Neural cell (in vitro differentiated cells): ENCODE data around the gene FAM72B. TPM values are rescaled to one million over a fixed set of nuclear protein-coding genes. Genes with fewer than 3 reads are reported as not detected.
"Not testable (repeated sequence)": the region's sequence is repeated elsewhere in the genome, so short reads cannot be mapped to it uniquely, and the experiment has no call there.

Source experiments
- H2AFZ ChIP-seq: fragments of 200-600, 300-800 bp; sonication (generic), shearing (Covaris generic); 2 replicates; pipeline ENCODE4 v1.6.0; 2014; ENCODE audit warnings: low read depth, mild to moderate bottlenecking, antibody characterized with exemption, low read length, moderate library complexity
- H3F3A ChIP-seq: fragments of 200-600 bp; shearing (Covaris generic); 2 replicates; pipeline ENCODE4 v1.6.1; 2016; ENCODE audit warnings: mild to moderate bottlenecking, moderate library complexity, mixed read lengths, antibody characterized with exemption, low read length; ENCODE audit not compliant: insufficient read depth, poor library complexity, severe bottlenecking
- H3K27ac ChIP-seq: fragments of 200-600, 300-800 bp; sonication (generic), shearing (Covaris generic); 2 replicates; pipeline ENCODE4 v1.5.1; 2014; ENCODE audit warnings: mild to moderate bottlenecking, low read length, moderate library complexity
- H3K27me3 ChIP-seq: fragments of 300-800, 200-600 bp; sonication (generic), shearing (Covaris generic); 2 replicates; pipeline ENCODE4 v1.6.0; 2014; ENCODE audit warnings: mild to moderate bottlenecking, low read depth, low read length, moderate library complexity; ENCODE audit not compliant: insufficient read depth
- H3K36me3 ChIP-seq: fragments of 300-800, 200-600 bp; sonication (generic), shearing (Covaris generic); 2 replicates; pipeline ENCODE4 v1.5.1; 2014; ENCODE audit warnings: mild to moderate bottlenecking, antibody characterized with exemption, low read length, moderate library complexity; ENCODE audit not compliant: insufficient read depth
- H3K4me2 ChIP-seq: fragments of 300-800, 200-600 bp; sonication (generic), shearing (Covaris generic); 2 replicates; pipeline ENCODE4 v1.6.0; 2014; ENCODE audit warnings: mild to moderate bottlenecking, low read length
- H3K4me3 ChIP-seq: fragments of 300-800, 200-600 bp; sonication (generic), shearing (Covaris generic); 2 replicates; pipeline ENCODE4 v1.5.1; 2014; ENCODE audit warnings: mild to moderate bottlenecking, low read length, moderate library complexity
- H3K79me2 ChIP-seq: fragments of 200-600 bp; shearing (Covaris generic); replicated peaks from 2 replicates; pipeline ENCODE4 v1.6.0; 2014; ENCODE audit warnings: mild to moderate bottlenecking, low read length, moderate library complexity; ENCODE audit not compliant: insufficient read depth
- H3K9ac ChIP-seq: fragments of 300-800, 200-600 bp; sonication (generic), shearing (Covaris generic); 2 replicates; pipeline ENCODE4 v1.6.1; 2016; ENCODE audit warnings: mild to moderate bottlenecking, low read length, mixed read lengths
- H3K9me2 ChIP-seq: fragments of 200-600 bp; shearing (Covaris generic); 2 replicates; pipeline ENCODE4 v1.6.1; 2016; ENCODE audit warnings: mild to moderate bottlenecking, low read length, mixed read lengths; ENCODE audit not compliant: insufficient read depth
- H3K9me3 ChIP-seq: fragments of 200-600, 300-800 bp; sonication (generic), shearing (Covaris generic); 2 replicates; pipeline ENCODE4 v1.6.1; 2016; ENCODE audit warnings: mild to moderate bottlenecking, mixed run types, low read length, moderate library complexity, mixed read lengths
- H4K20me1 ChIP-seq: fragments of 200-600 bp; shearing (Covaris generic); 2 replicates; pipeline ENCODE4 v1.6.1; 2016; ENCODE audit warnings: mild to moderate bottlenecking, mixed run types; ENCODE audit not compliant: insufficient read depth
- POLR2AphosphoS5 ChIP-seq: IDR thresholded peaks from 2 replicates; pipeline ENCODE4 v1.6.1; 2012
- polyA minus RNA-seq: library from RNA; depleted of rRNA, polyadenylated mRNA; stranded (reverse); fragments of >200 nt; gene quantifications from 2 replicates; pipeline ENCODE4 v1.2.3, GENCODE V29; 2014
- polyA plus RNA-seq: library from polyadenylated mRNA; depleted of rRNA; stranded (reverse); fragments of >200 nt; gene quantifications from 2 replicates; pipeline ENCODE4 v1.2.3, GENCODE V29; 2014

FAM72B gene
- polyA plus RNA-seq (2.0 and 2.3 TPM in 2 replicates), polyA minus RNA-seq (0.69 and 0.73 TPM in 2 replicates)

DNA sequence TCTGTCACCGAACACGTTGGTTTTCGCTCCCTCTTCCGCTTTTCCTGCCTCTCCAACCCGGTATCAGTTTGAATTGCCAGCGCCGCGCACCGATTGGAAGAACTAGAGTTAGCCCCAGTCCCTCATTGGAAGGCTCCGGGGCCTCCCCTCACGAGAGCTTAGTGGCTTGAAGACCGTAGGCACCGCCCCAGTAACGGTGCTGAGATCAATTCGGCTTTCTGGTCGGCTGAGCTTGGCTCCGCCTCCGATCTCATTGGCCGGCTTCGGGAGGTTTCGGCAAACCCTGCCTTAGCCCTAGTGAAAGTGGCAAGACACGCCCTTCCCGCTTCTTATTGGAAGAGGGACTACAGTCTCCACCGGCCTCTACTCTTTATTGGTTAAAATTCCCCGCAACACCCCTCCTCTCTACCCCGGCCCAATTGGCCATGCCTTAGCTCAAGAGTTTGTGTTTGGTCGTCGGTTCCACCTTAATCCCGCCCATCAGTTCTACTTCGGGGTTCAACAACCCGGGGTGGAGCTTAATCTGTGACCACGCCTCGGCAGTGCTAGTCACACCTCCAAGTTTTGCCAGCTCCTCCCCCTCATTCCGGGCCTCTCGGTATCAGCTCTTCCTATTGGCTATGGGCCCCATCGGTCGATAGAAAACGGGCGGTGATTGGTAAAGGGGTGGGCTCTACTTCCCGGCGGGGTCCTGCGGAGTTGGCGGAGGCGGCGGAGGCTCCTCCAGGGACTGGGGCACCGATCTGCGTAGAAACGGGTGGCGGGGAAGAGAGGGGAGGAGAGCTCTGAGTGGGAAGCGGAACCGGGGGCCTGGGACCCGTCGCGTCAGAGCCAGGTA, at the start of gene FAM72B, which contains the start of gene SRGAP2C:
FAM72B (minus strand) TSS at position 51 of the 838 bp plus-strand sequence. CDS start 851 bp downstream, outside the sequence.
SRGAP2C (plus strand) TSS at position 686 of the 838 bp plus-strand sequence. CDS start 2,472 bp downstream, outside the sequence.
- not testable (repeated sequence) for H3K27ac ChIP-seq, H3K4me2 ChIP-seq, H3K9ac ChIP-seq, H3K36me3 ChIP-seq, H4K20me1 ChIP-seq, H2AFZ ChIP-seq, H3K79me2 ChIP-seq, H3F3A ChIP-seq, H3K9me2 ChIP-seq, H3K27me3 ChIP-seq, H3K9me3 ChIP-seq
- peak within 1 kb of the TSS; percentile 56 for H3K4me3 ChIP-seq
- peak; percentile 43 for TF ChIP-seq POLR2AphosphoS5

DNA sequence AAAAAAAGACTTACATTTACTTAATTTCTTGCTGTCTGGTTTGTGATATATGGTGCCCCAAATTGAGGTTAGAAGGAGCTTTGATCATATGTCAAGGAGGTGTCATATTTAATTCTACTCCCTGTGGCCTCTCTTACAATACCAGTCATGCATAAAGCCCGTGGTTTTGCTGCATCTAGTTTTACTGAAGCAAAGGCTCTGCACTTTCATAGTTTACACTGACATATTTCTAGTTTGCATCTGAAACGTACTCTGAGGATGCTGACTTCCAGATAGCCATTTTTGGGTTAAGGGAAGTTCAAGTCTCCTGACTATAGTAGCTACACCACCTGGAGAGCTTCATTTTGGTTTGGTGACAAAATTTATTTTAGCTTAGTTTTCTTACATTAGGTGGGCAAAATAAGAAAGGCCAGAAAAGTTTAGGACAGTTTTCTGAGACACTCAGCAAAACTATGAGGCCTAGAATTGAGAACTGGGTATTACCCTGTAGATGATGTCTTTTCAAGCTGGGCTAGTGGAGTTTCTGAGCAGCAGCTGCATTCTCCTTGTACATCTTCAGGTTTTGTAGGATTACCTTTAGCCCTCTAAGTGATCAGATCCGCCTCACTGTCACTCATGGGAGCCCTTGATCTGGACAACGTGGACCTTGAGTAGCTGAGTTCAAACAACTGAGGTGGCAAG, 48.4 kb upstream of the FAM72B start:
- H3K79me2 ChIP-seq, H3F3A ChIP-seq, H3K9me2 ChIP-seq, H2AFZ ChIP-seq, H3K9ac ChIP-seq, H3K4me3 ChIP-seq, H3K36me3 ChIP-seq, H3K4me2 ChIP-seq, H3K27ac ChIP-seq, H3K9me3 ChIP-seq, H4K20me1 ChIP-seq, H3K27me3 ChIP-seq: not testable (repeated sequence)

DNA sequence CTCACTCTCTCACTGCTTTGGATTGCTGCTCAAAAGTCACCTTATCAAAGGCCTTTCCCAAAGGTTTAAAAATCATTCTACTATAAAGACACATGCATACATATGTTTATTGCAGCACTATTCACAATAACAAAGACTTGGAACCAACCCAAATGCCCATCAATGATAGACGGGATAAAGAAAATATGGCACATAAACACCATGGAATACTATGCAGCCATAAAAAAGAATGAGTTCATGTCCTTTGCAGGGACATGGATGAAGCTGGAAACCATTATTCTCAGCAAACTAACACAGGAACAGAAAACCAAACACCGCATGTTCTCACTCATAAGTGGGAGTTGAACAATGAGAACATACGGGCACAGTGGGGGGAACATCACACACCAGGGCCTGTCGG, 46.5 kb upstream of the FAM72B start:
- H3K9me2 ChIP-seq, H3K27ac ChIP-seq, H2AFZ ChIP-seq, H3K79me2 ChIP-seq, H3K4me2 ChIP-seq, H3K9me3 ChIP-seq, H3K4me3 ChIP-seq, H3K27me3 ChIP-seq, H3F3A ChIP-seq, H4K20me1 ChIP-seq, H3K36me3 ChIP-seq, H3K9ac ChIP-seq: not testable (repeated sequence)

- not testable (repeated sequence) for H3K9me3 ChIP-seq, H3K27ac ChIP-seq, H3K4me3 ChIP-seq, H3F3A ChIP-seq, H3K27me3 ChIP-seq, H4K20me1 ChIP-seq, H3K4me2 ChIP-seq, H3K9me2 ChIP-seq, H3K9ac ChIP-seq, H3K79me2 ChIP-seq, H2AFZ ChIP-seq, H3K36me3 ChIP-seq
Measured at GRCh38 chr1:121227544-121228330, 43.6 kb upstream of the FAM72B start.

DNA sequence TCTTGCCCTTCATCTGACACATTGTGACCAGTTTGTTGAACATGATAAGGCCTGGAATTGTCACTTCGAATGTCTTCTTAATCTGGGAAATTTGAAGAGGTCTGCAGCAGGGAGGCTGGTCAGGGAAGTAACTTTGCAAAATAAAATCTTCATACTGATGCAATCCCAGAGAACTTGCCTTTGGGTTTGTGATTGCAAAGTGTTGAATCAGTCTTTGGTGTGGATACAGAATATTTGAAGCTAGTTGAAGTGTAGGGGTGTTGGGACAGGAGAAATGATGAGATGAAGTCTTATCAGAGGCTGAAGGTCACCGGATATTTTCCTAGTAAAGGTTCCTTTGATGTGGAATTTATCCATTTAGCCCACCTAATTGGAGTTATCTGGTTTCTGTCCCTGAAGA, 42.8 kb upstream of the FAM72B start:
- H3K4me2 ChIP-seq, H3K36me3 ChIP-seq, H3K27ac ChIP-seq, H3K9me2 ChIP-seq, H3K27me3 ChIP-seq, H2AFZ ChIP-seq, H3K9me3 ChIP-seq, H3F3A ChIP-seq, H3K4me3 ChIP-seq, H4K20me1 ChIP-seq, H3K79me2 ChIP-seq, H3K9ac ChIP-seq: not testable (repeated sequence)

GRCh38 chr1:121226295-121226904, 42.3 kb upstream of the FAM72B start:
- not testable (repeated sequence) for H3K4me2 ChIP-seq, H3K27ac ChIP-seq, H3K4me3 ChIP-seq, H3K27me3 ChIP-seq, H3K9me3 ChIP-seq, H3K9ac ChIP-seq, H3K36me3 ChIP-seq, H3K9me2 ChIP-seq, H3F3A ChIP-seq, H4K20me1 ChIP-seq, H3K79me2 ChIP-seq, H2AFZ ChIP-seq

DNA sequence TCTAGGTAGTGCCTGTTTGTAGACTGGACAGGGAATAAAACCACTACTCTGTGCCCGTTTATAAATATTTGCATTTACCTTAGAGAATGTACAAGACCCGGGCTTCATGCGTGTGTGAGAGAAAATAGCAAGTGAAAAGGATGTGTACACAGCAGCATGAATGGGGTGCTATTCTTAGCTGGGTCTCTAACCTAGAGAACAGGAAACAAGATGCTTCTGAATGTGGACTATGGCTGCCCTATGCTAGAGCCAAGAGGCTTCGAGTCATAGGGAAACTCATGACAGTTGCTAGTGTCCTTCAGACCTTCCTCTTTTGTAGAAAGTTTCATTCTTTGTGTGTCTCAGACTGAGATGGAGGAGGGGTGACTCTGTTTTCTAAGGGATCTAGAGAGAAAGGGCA, 40.6 kb upstream of the FAM72B start:
- not testable (repeated sequence) for H3K9me2 ChIP-seq, H3K9ac ChIP-seq, H3F3A ChIP-seq, H4K20me1 ChIP-seq, H3K27me3 ChIP-seq, H3K36me3 ChIP-seq, H3K9me3 ChIP-seq, H3K4me3 ChIP-seq, H3K4me2 ChIP-seq, H3K27ac ChIP-seq, H3K79me2 ChIP-seq, H2AFZ ChIP-seq
